ENCODE results near the gene HELZ.
"Not testable (repeated sequence)": the region's sequence is repeated elsewhere in the genome, so short reads cannot be mapped to it uniquely, and the experiment has no call there.

Gene HELZ

GRCh38 chr17:67183531-67183930 is 61.5 kb downstream of the HELZ start:
- DNase-seq: no peak

GRCh38 chr17:67181825-67182224 is 63.2 kb downstream of the HELZ start:
- no peak for DNase-seq

- no peak for DNase-seq
Measured at GRCh38 chr17:67180275-67180674, 64.7 kb downstream of the HELZ start.

GRCh38 chr17:67178555-67178954 is 66.4 kb downstream of the HELZ start:
- no peak for DNase-seq

- DNase-seq: no peak
Measured at GRCh38 chr17:67177732-67178131, 67.3 kb downstream of the HELZ start.

- DNase-seq: no peak
Measured at GRCh38 chr17:67174190-67174589, 70.8 kb downstream of the HELZ start.

GRCh38 chr17:67171560-67171959 is 73.4 kb downstream of the HELZ start:
- no peak for DNase-seq

- no peak for DNase-seq
Measured at GRCh38 chr17:67168496-67168895, 76.5 kb downstream of the HELZ start.

- no peak for DNase-seq
Measured at GRCh38 chr17:67165201-67165600, 79.8 kb downstream of the HELZ start.

GRCh38 chr17:67164302-67164701 is 80.7 kb downstream of the HELZ start:
- no peak for DNase-seq

- no peak for DNase-seq
Measured at GRCh38 chr17:67162771-67163170, 82.2 kb downstream of the HELZ start.

- no peak for DNase-seq
Measured at GRCh38 chr17:67161573-67161972, 83.4 kb downstream of the HELZ start.

GRCh38 chr17:67160791-67161190 is 84.2 kb downstream of the HELZ start:
- no peak for DNase-seq

- no peak for DNase-seq
Measured at GRCh38 chr17:67157732-67158639, 87.0 kb downstream of the HELZ start.

GRCh38 chr17:67156269-67157199 is 88.5 kb downstream of the HELZ start:
- no peak for DNase-seq

- DNase-seq: no peak
Measured at GRCh38 chr17:67152824-67153223, 92.2 kb downstream of the HELZ start.

- no peak for DNase-seq
Measured at GRCh38 chr17:67151717-67152116, 93.3 kb downstream of the HELZ start.

GRCh38 chr17:67150826-67151225 is 94.2 kb downstream of the HELZ start:
- DNase-seq: no peak

GRCh38 chr17:67148352-67148751 is 96.6 kb downstream of the HELZ start:
- DNase-seq: no peak

GRCh38 chr17:67145183-67145805 is 99.7 kb downstream of the HELZ start:
- DNase-seq: no peak

GRCh38 chr17:67143318-67143717 is 101.7 kb downstream of the HELZ start:
- DNase-seq: no peak

GRCh38 chr17:67142030-67142429 is 103.0 kb downstream of the HELZ start:
- not testable (repeated sequence) for DNase-seq
